MCF 10A (cell line): ENCODE results near the gene RXRA. TPM values are rescaled to one million over a fixed set of nuclear protein-coding genes. Genes with fewer than 3 reads are reported as not detected.

ENCODE experiments used
- BruUV-seq: library from RNA; stranded (reverse); fragments of 400-500 nt; replicated peaks from 2 replicates; lab custom pipeline; 2021; lab: Mats Ljungman, UMichigan
- CTCF ChIA-PET: fragments of 300-600 bp; sonication (Branson Sonifier 250); formaldehyde crosslinking; extraction: SDS; loops from one replicate; lab custom pipeline; 2021; ENCODE audit warnings: antibody characterized with exemption, inconsistent platforms; lab: Yijun Ruan, JAX
- POLR2A ChIA-PET: fragments of 300-600, 350-650 bp; sonication (Branson Sonifier 250); formaldehyde crosslinking; extraction: SDS; loops from one replicate; lab custom pipeline; 2020; ENCODE audit warnings: antibody characterized with exemption, inconsistent platforms; lab: Yijun Ruan, JAX
- DNase-seq: peaks from one replicate; pipeline ENCODE4 v3.0.0-alpha.2; 2018; ENCODE audit not compliant: unreplicated experiment
- H3K27ac Mint-ChIP-seq: one replicate; pipeline ENCODE4 v1.8.0; 2022; ENCODE audit warnings: mild to moderate bottlenecking, low read depth, mixed read lengths; ENCODE audit not compliant: unreplicated experiment
- H3K27me3 Mint-ChIP-seq: one replicate; pipeline ENCODE4 v1.8.0; 2022; ENCODE audit warnings: mixed read lengths; ENCODE audit not compliant: insufficient read depth, unreplicated experiment
- H3K36me3 Mint-ChIP-seq: one replicate; pipeline ENCODE4 v1.8.0; 2022; ENCODE audit warnings: mild to moderate bottlenecking, moderate library complexity, mixed read lengths; ENCODE audit not compliant: insufficient read depth, unreplicated experiment
- H3K4me1 Mint-ChIP-seq: one replicate; pipeline ENCODE4 v1.8.0; 2022; ENCODE audit warnings: mixed read lengths; ENCODE audit not compliant: insufficient read depth, unreplicated experiment
- H3K4me3 Mint-ChIP-seq: one replicate; pipeline ENCODE4 v1.8.0; 2022; ENCODE audit warnings: mild to moderate bottlenecking, moderate library complexity, mixed read lengths; ENCODE audit not compliant: unreplicated experiment
- H3K9me3 Mint-ChIP-seq: one replicate; pipeline ENCODE4 v1.8.0; 2022; ENCODE audit warnings: mixed read lengths; ENCODE audit not compliant: unreplicated experiment
- CTCF ChIP-seq: fragments of 200-600 bp; IDR thresholded peaks from one replicate; pipeline ENCODE4 v1.8.0; 2022; ENCODE audit warnings: antibody characterized with exemption, mild to moderate bottlenecking; ENCODE audit not compliant: unreplicated experiment
- intact Hi-C: fragments of 100-400 bp; cut with micrococcal nuclease; formaldehyde crosslinking; loops from 2 replicates; pipeline ENCODE4 v1.14.1; 2022
- total RNA-seq: library from RNA; stranded (reverse); gene quantifications from 2 replicates; pipeline ENCODE4 v1.2.3, GENCODE V29; 2022

RXRA gene
- total RNA-seq, 1 experiment from 2014 or later, result 65.5 TPM

GRCh38 chr9:134351606-134352176 is 25.4 kb downstream of the RXRA start:
- TF ChIP-seq CTCF, result no peak
- no TSS peak for BruUV-seq
- intact Hi-C loops, result no loop called here
- Mint-ChIP-seq H3K4me3 (no peak overlapping the region), H3K27me3 (no peaks in the 10 kb centered on the region), H3K9me3 (no peaks in the 10 kb centered on the region), H3K27ac (peak overlapping the region; percentile 39), H3K36me3 (no peaks in the 10 kb centered on the region), H3K4me1 (peaks cover 25% of the 10 kb centered on the region)
- POLR2A ChIA-PET, result no interaction called here
- CTCF ChIA-PET, result no interaction called here
- no peak for DNase-seq

- no peak for TF ChIP-seq CTCF
- intact Hi-C loops, result no loop called here
- H3K9me3 Mint-ChIP-seq, result no peaks in the 10 kb centered on the region
- H3K36me3 Mint-ChIP-seq, result no peaks in the 10 kb centered on the region
- H3K27ac Mint-ChIP-seq, result peak overlapping the region; percentile 39
- DNase-seq, result no peak
- no peak overlapping the region for H3K4me3 Mint-ChIP-seq
- H3K4me1 Mint-ChIP-seq, result peaks cover 32% of the 10 kb centered on the region
- CTCF ChIA-PET, result no interaction called here
- no TSS peak for BruUV-seq
- no peaks in the 10 kb centered on the region for H3K27me3 Mint-ChIP-seq
- POLR2A ChIA-PET, result interaction anchor here (1.0 kb wide), 1 partner anchor 12 kb away, joined by 5 read pairs; no protein-coding TSS in a partner anchor
Measured at GRCh38 chr9:134352247-134352933, 26.1 kb downstream of the RXRA start.

GRCh38 chr9:134353539-134353938 is 27.3 kb downstream of the RXRA start:
- DNase-seq, result no peak
- H3K4me1 Mint-ChIP-seq, result peaks cover 37% of the 10 kb centered on the region

More at GRCh38 chr9:134353539-134353938, 27.3 kb downstream of the RXRA start:
- Mint-ChIP-seq H3K27ac (no peak overlapping the region), H3K27me3 (no peaks in the 10 kb centered on the region), H3K36me3 (no peaks in the 10 kb centered on the region), H3K4me3 (no peak overlapping the region), H3K9me3 (no peaks in the 10 kb centered on the region)
- intact Hi-C loops, result no loop called here
- TF ChIP-seq CTCF, result no peak
- no TSS peak for BruUV-seq
- POLR2A ChIA-PET, result interaction anchor here (1.0 to 5.8 kb wide), 3 partner anchors 11 to 29 kb away, joined by 5 to 56 read pairs (median 51); no protein-coding TSS in a partner anchor
- CTCF ChIA-PET, result interaction anchor here (0.9 to 1.2 kb wide), 2 partner anchors 26 to 28 kb away, joined by 3 to 4 read pairs; no protein-coding TSS in a partner anchor
